ENCODE results near the gene SSBP4. TPM values are rescaled to one million over a fixed set of nuclear protein-coding genes. Genes with fewer than 3 reads are reported as not detected.

Gene SSBP4
- total and polyA plus RNA-seq, 9 of the 15 experiments (the other 6 are each of a cell fraction or from before 2014, with no cell fraction given), result 1.1 to 189 (median 39.0) TPM

GRCh38 chr19:18430417-18431144 is 11.4 kb downstream of the SSBP4 start (continued):
- TF ChIP-seq CHD7 (IDR thresholded peaks at IDR 0.05; ENCODE audit: low read depth, low read length) (no peak), ZNF239 (CRISPR knock-in tag; IDR thresholded peaks at IDR 0.05) (no peak), RBM22 (IDR thresholded peaks at IDR 0.05; ENCODE audit: low read depth, low read length, poor library complexity, severe bottlenecking) (peak; percentile 23), EWSR1 (IDR thresholded peaks at IDR 0.05; ENCODE audit: borderline replicate concordance, low read depth, partially characterized antibody) (no peak), MIER1 (IDR thresholded peaks at IDR 0.05; ENCODE audit: low read depth) (no peak), ZNF77 (CRISPR knock-in tag; IDR thresholded peaks at IDR 0.05) (no peak), POLR2G (IDR thresholded peaks at IDR 0.05; ENCODE audit: low read depth, low read length) (peak; percentile 69), ZNF57 (CRISPR knock-in tag; IDR thresholded peaks at IDR 0.05) (no peak), SMARCC2 (IDR thresholded peaks at IDR 0.05; ENCODE audit: low read depth) (no peak), NFIC (IDR thresholded peaks at IDR 0.05) (no peak)
- TF ChIP-seq, protein P1, sequence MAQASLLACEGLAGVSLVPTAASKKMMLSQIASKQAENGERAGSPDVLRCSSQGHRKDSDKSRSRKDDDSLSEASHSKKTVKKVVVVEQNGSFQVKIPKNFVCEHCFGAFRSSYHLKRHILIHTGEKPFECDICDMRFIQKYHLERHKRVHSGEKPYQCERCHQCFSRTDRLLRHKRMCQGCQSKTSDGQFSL (CRISPR knock-in tag; IDR thresholded peaks at IDR 0.05), result 0 out of 2 replicates have a peak, but pooled peaks have one; percentile 44
- TF ChIP-seq, protein P1 (tag; IDR thresholded peaks at IDR 0.05), result no peak

Data from K562 (cell line).